H1 (cell line): Measurements from ENCODE around the gene POLR2I. TPM values are rescaled to one million over a fixed set of nuclear protein-coding genes. Genes with fewer than 3 reads are reported as not detected.

Source experiments
- CTCF ChIA-PET: fragments of 300-600 bp; sonication (Branson Sonifier 250); formaldehyde crosslinking; loops from one replicate; lab custom pipeline; 2021; ENCODE audit not compliant: partially characterized antibody; lab: Charles Lee
- POLR2A ChIA-PET: fragments of 300-600 bp; sonication (Branson Sonifier 250); formaldehyde crosslinking; loops from one replicate; lab custom pipeline; 2021; ENCODE audit warnings: inconsistent platforms; ENCODE audit not compliant: partially characterized antibody; lab: Charles Lee
- DNase-seq, 2 experiments: peaks; one replicate each; pipeline versions ENCODE4 v3.0.0 to v3.0.0-alpha.2; 2010 to 2022; ENCODE audit warnings: low spot score in 2 of 2, low read depth in 1 of 2, mixed read lengths in 1 of 2
- FAIRE-seq: peaks from 2 replicates; lab custom pipeline; 2011; peaks lifted over from hg19 to GRCh38; lab: Jason Lieb, UNC
- H2AFZ ChIP-seq: 2 replicates; pipeline ENCODE4 v1.8.1; 2012; ENCODE audit warnings: low read length, inconsistent platforms
- H2AK5ac ChIP-seq: 2 replicates; pipeline ENCODE4 v1.6.1; 2013; ENCODE audit warnings: low read depth, low read length
- H2BK120ac ChIP-seq: replicated peaks from 2 replicates; pipeline ENCODE3; 2013; ENCODE audit warnings: low read depth, low read length, inconsistent platforms
- H2BK12ac ChIP-seq: 2 replicates; pipeline ENCODE4 v1.6.1; 2013; ENCODE audit warnings: low read depth, low read length
- H2BK15ac ChIP-seq: 2 replicates; pipeline ENCODE4 v1.6.1; 2013; ENCODE audit warnings: low read length
- H2BK20ac ChIP-seq: 2 replicates; pipeline ENCODE4 v1.6.1; 2013; ENCODE audit warnings: low read length
- H2BK5ac ChIP-seq: 2 replicates; pipeline ENCODE4 v1.6.1; 2013; ENCODE audit warnings: low read depth, low read length
- H3K14ac ChIP-seq: 2 replicates; pipeline ENCODE4 v1.6.1; 2013; ENCODE audit warnings: inconsistent platforms; ENCODE audit not compliant: insufficient read length
- H3K18ac ChIP-seq: 2 replicates; pipeline ENCODE4 v1.6.1; 2013; ENCODE audit warnings: low read length; ENCODE audit errors: extremely low read depth
- H3K23ac ChIP-seq: 2 replicates; pipeline ENCODE4 v1.6.1; 2013; ENCODE audit warnings: inconsistent platforms; ENCODE audit not compliant: insufficient read length
- H3K23me2 ChIP-seq: 2 replicates; pipeline ENCODE4 v1.6.1; 2013; ENCODE audit warnings: low read depth, low read length
- H3K27ac ChIP-seq: 2 replicates; pipeline ENCODE4 v1.6.1; 2011; ENCODE audit warnings: low read depth, low read length, inconsistent platforms
- H3K27me3 ChIP-seq, 4 experiments: replicated peaks in 1 of 4; 1 replicate in 1 of 4; 2 replicates in 3 of 4; pipeline versions ENCODE4 v1.6.1 to v1.8.1; 2011 to 2013; ENCODE audit warnings: low read length in 3 of 4, mild to moderate bottlenecking in 3 of 4, inconsistent platforms in 2 of 4, mixed read lengths in 2 of 4, moderate library complexity in 1 of 4; ENCODE audit not compliant: control insufficient read depth in 3 of 4, insufficient read depth in 3 of 4; ENCODE audit errors: extremely low read depth in 1 of 4
- H3K36me3 ChIP-seq, 4 experiments: 2 replicates each; pipeline versions ENCODE4 v1.6.1 to v1.8.1; 2011 to 2013; ENCODE audit warnings: mild to moderate bottlenecking in 4 of 4, low read length in 3 of 4, moderate library complexity in 2 of 4, control low read depth in 1 of 4, inconsistent platforms in 1 of 4; ENCODE audit not compliant: insufficient read depth in 4 of 4, control insufficient read depth in 2 of 4
- H3K4ac ChIP-seq: replicated peaks from 2 replicates; pipeline ENCODE3; 2013; ENCODE audit warnings: low read length, low read depth, mixed read lengths, inconsistent platforms; ENCODE audit not compliant: insufficient read length
- H3K4me1 ChIP-seq, 4 experiments: replicated peaks in 1 of 4; 1 replicate in 1 of 4; 2 replicates in 3 of 4; pipeline versions ENCODE4 v1.6.1 to v1.8.1; 2011 to 2013; ENCODE audit warnings: low read length in 3 of 4, inconsistent platforms in 2 of 4, mixed read lengths in 1 of 4; ENCODE audit not compliant: insufficient read depth in 4 of 4, control insufficient read depth in 3 of 4
- H3K4me2 ChIP-seq, 2 experiments: 2 replicates each; pipeline versions ENCODE4 v1.6.1 to v1.8.1; 2011 to 2013; ENCODE audit warnings: low read depth in 2 of 2, low read length in 2 of 2, control low read depth in 1 of 2, inconsistent platforms in 1 of 2, mild to moderate bottlenecking in 1 of 2; ENCODE audit not compliant: insufficient read depth in 1 of 2
- H3K4me3 ChIP-seq, 4 experiments: fragments of 200-600, 300-600 bp in 1 of 4; sonication (generic), shearing (Covaris generic), sonication (Bioruptor Twin) in 1 of 4; 2 replicates each; pipeline versions ENCODE4 v1.5.1 to v1.8.1; 2011 to 2016; ENCODE audit warnings: low read length in 4 of 4, low read depth in 3 of 4, control low read depth in 2 of 4, inconsistent platforms in 2 of 4, mild to moderate bottlenecking in 2 of 4, mixed read lengths in 1 of 4, moderate library complexity in 1 of 4; ENCODE audit not compliant: insufficient read depth in 2 of 4; ENCODE audit errors: extremely low read depth in 1 of 4
- H3K56ac ChIP-seq: replicated peaks from 2 replicates; pipeline ENCODE3; 2013; ENCODE audit warnings: low read depth, mild to moderate bottlenecking, mixed read lengths, low read length, inconsistent platforms; ENCODE audit not compliant: insufficient read length
- H3K79me1 ChIP-seq: 2 replicates; pipeline ENCODE4 v1.6.1; 2013; ENCODE audit warnings: low read depth, low read length, control low read depth
- H3K79me2 ChIP-seq, 2 experiments: 2 replicates each; pipeline versions ENCODE4 v1.6.1 to v1.8.1; 2012 to 2013; ENCODE audit warnings: low read length in 2 of 2, mild to moderate bottlenecking in 2 of 2, inconsistent platforms in 1 of 2; ENCODE audit not compliant: insufficient read depth in 2 of 2, control insufficient read depth in 1 of 2
- H3K9ac ChIP-seq, 4 experiments: replicated peaks in 1 of 4; 1 replicate in 1 of 4; 2 replicates in 3 of 4; pipeline versions ENCODE4 v1.6.1 to v1.8.1; 2011 to 2013; ENCODE audit warnings: low read depth in 3 of 4, low read length in 3 of 4, control low read depth in 2 of 4, mild to moderate bottlenecking in 2 of 4, moderate library complexity in 2 of 4, inconsistent platforms in 1 of 4; ENCODE audit errors: extremely low read depth in 1 of 4
- H3K9me3 ChIP-seq, 2 experiments: 2 replicates each; pipeline versions ENCODE4 v1.6.1 to v1.8.1; 2012 to 2013; ENCODE audit warnings: mild to moderate bottlenecking in 2 of 2, moderate library complexity in 2 of 2, control low read depth in 1 of 2, inconsistent platforms in 1 of 2, low read depth in 1 of 2, low read length in 1 of 2, mixed read lengths in 1 of 2; ENCODE audit not compliant: insufficient read depth in 2 of 2
- H4K20me1 ChIP-seq, 2 experiments: replicated peaks in 1 of 2; 2 replicates each; pipeline versions ENCODE3 to v1.8.1; 2011 to 2013; ENCODE audit warnings: inconsistent platforms in 2 of 2, low read length in 2 of 2, mild to moderate bottlenecking in 1 of 2; ENCODE audit not compliant: insufficient read depth in 2 of 2, control insufficient read depth in 1 of 2
- H4K5ac ChIP-seq: 2 replicates; pipeline ENCODE4 v1.6.1; 2013; ENCODE audit warnings: low read length, low read depth, mixed read lengths, inconsistent platforms; ENCODE audit not compliant: insufficient read length
- H4K8ac ChIP-seq: 2 replicates; pipeline ENCODE4 v1.8.0; 2013; ENCODE audit warnings: mild to moderate bottlenecking, moderate library complexity, low read length, inconsistent platforms; ENCODE audit not compliant: insufficient read depth; ENCODE audit errors: extremely low read depth
- H4K91ac ChIP-seq: replicated peaks from 2 replicates; pipeline ENCODE3; 2013; ENCODE audit warnings: low read length, mixed read lengths, inconsistent platforms; ENCODE audit not compliant: insufficient read length
- CBX5 ChIP-seq: fragments of 300-800, 300-1000 bp; sonication (generic); IDR thresholded peaks from 2 replicates; pipeline ENCODE4 v1.7.1; 2016; ENCODE audit warnings: antibody characterized with exemption, low read length, low read depth
- POLR2AphosphoS5 ChIP-seq: IDR thresholded peaks from 2 replicates; pipeline ENCODE4 v1.6.1; 2011; ENCODE audit warnings: low read depth, low read length
- WGBS, 2 experiments: shearing (Covaris generic) in 1 of 2; methylation state at CpG; one replicate each; pipeline versions ENCODE4 v1.1.6 to v1.1.7; 2013 to 2015; ENCODE audit warnings: low lambda C conversion rate in 2 of 2, mixed read lengths in 2 of 2, inconsistent platforms in 1 of 2, low coverage in 1 of 2, missing lambda C conversion rate in 1 of 2; ENCODE audit not compliant: insufficient replicate concordance in 2 of 2, insufficient coverage in 1 of 2, insufficient read length in 1 of 2; ENCODE audit errors: extremely low coverage in 1 of 2, missing lambda C conversion rate in 1 of 2; 5-methylcytosine and 5-hydroxymethylcytosine counted together
- polyA plus RNA-seq, 7 experiments: library from polyadenylated mRNA; depleted of rRNA in 3 of 7; stranded (reverse) in 5 of 7; unstranded in 2 of 7; fragments of >200 nt in 5 of 7; fragments of 200-250 nt in 2 of 7; gene quantifications; 1 replicate in 5 of 7; 2 replicates in 1 of 7; 4 replicates in 1 of 7; pipeline versions ENCODE4 v1.2.1 to v1.2.3, GENCODE V29; 2011 to 2013; ENCODE audit warnings: missing spikeins in 2 of 7, mixed read lengths in 2 of 7
- total RNA-seq: library from RNA; stranded (reverse); fragmentation: NEBNext Ultra II Directional; extraction: Animal tissue kit (Norgen Biotek cat#: 25700); gene quantifications from 2 replicates; pipeline ENCODE4 v1.2.1, GENCODE V29; 2021

The POLR2I gene
- total and polyA plus RNA-seq, 2 of the 8 experiments (the other 6 are each of a cell fraction or from before 2014, with no cell fraction given) = 143 to 150 TPM

DNA sequence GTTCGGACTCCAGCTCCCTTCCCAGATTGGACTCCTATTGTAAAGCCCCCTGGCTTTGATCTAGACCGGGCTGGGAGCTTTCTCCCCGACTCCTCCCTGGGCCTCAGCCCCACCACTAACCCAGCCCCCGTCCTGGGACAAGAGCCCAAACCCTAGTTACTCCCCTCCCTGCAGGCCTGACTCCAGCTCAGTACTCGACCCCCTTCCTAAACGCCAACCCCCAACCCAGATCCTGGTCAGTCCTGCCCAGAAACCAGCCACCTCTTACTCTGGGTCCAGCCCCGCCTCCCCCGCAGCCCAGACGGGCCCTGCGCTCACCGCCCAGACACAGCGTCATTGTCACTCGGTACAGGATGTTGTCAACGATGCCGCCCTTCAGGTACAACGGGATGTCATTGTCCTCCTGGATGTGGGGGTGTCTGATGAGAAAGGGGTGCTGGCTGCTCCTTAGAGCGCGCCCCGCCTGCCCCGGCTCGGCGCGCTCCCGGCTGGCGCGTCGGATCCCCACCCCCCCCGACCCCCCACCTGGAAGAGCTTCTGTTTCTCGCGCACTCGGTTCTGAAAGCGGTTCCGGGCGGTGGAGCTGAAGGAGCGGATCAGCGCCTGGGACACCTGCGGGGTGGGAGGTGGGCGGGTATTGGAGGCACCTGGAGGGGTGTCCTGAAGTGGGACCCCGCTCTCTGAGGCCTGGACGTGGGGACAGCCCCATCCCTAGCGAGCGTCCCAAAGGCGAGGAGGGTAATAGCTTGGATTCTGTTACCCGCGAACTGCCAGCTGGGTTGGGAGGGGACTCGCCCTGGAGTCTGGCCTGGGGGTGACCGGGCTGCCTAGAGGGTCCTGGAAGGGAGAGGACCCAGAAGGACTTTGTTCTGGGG lies 36.7 kb upstream of the POLR2I start:
- POLR2A ChIA-PET = interaction anchor here (0.6 to 4.2 kb wide), 17 partner anchors 8 to 338 kb away, joined by 3 to 29 read pairs (median 4); partner anchors contain the start of genes CAPNS1, POLR2I, TBCB and ZNF566
- Histone ChIP-seq H3K56ac (no peak overlapping the region), H3K23ac (no peak overlapping the region), H2BK20ac (no peak overlapping the region), H3K79me2 (no peaks in the 10 kb centered on the region), H3K9me3 (no peaks in the 10 kb centered on the region), H3K4ac (no peak overlapping the region), H3K27me3 (no peaks in the 10 kb centered on the region), H3K4me1 (peaks cover 0 to 5% (median 0%) of the 10 kb centered on the region in 4 experiments; a peak in 1 of 7 replicates), H3K79me1 (no peaks in the 10 kb centered on the region), H3K4me3 (peak overlapping the region; percentile 17 to 47 (median 38); a peak in 6 of 8 replicates), H3K18ac (no peak overlapping the region), H3K14ac (no peak overlapping the region), H3K36me3 (peaks cover 7 to 33% (median 15%) of the 10 kb centered on the region in 4 experiments; a peak in 6 of 8 replicates), H2BK15ac (no peak overlapping the region), H2AK5ac (no peak overlapping the region), H3K4me2 (peak overlapping the region; percentile 58 to 97), H2BK120ac (no peak overlapping the region), H4K20me1 (peaks cover 0 to 8% of the 10 kb centered on the region in 2 experiments), H3K9ac (no peak overlapping the region), H3K27ac (no peak overlapping the region), H4K8ac (no peak overlapping the region), H2BK12ac (no peak overlapping the region), H2AFZ (no peak overlapping the region), H3K23me2 (peaks cover 13% of the 10 kb centered on the region; the same call in 1 of the 2 replicates), H4K91ac (no peak overlapping the region), H4K5ac (no peak overlapping the region), H2BK5ac (no peak overlapping the region; the same call in 1 of the 2 replicates)
- DNase-seq (no peak), FAIRE-seq (no peak)
- CTCF ChIA-PET = interaction anchor here (0.8 to 2.9 kb wide), 4 partner anchors 15 to 23 kb away, joined by 3 to 17 read pairs (median 4); no protein-coding TSS in a partner anchor
- WGBS, 2 experiments = 66% methylated on average over 26 of the region's 47 CpGs; no CpG with 5 or more reads in 1 of the 2 experiments
- TF ChIP-seq POLR2AphosphoS5 (peak; percentile 2; the same call in 1 of the 2 replicates), CBX5 (no peak)
